Raji (cell line): Measurements from ENCODE around the gene CHODL.

ENCODE experiments used
- POLR2A ChIP-seq: IDR thresholded peaks from 2 replicates; pipeline ENCODE4 v1.6.1; 2011; ENCODE audit warnings: low read depth, low read length, control low read depth; ENCODE audit not compliant: insufficient read depth

CHODL gene

GRCh38 chr21:18244671-18245463 lies at the start of gene CHODL:
TSS of gene CHODL (plus strand) at chr21:18244833. CDS start at chr21:18245224, 391 bp downstream.
- no peak for TF ChIP-seq POLR2A

DNA sequence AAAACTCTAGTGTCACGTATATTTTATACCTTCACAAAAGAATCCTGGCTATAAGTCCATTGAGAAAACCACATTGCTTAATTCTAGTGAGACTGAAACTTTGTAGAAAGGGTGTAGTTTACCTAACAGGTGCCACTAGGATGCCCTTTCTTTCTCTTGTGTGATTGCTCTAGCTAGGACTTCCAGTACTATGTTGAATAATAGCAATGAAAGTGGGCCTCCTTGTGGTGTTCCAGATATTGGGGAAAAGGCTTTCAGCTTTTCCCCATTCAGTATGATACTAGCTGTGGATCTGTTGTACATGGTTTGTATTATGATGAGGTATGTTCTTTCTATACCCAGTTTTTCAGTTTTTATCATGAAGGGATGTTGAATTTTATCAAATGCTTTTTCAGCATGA lies 39.7 kb upstream of the CHODL start:
- no peak for TF ChIP-seq POLR2A

GRCh38 chr21:18218331-18218730 lies 26.3 kb upstream of the CHODL start:
- no peak for TF ChIP-seq POLR2A

DNA sequence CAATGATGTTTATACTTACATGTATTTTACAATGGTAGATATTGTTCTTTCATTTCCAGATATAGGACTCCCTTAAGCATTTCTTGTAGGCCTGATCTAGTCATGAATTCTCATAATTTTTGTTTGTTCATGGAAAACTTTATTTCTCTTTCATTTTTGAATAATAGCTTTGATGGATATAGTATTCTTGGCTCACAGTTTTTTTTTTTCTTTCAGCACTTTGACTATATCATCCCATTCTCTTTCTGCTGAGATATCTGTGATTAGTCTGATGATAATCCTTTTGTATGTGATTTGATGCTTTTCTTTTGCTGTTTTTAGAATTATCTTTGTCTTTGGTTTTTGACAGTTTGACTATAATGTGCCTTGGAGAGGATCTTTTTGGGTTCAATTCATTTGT lies 24.1 kb upstream of the CHODL start:
- no peak for TF ChIP-seq POLR2A

- TF ChIP-seq POLR2A, result no peak
Measured at GRCh38 chr21:18222346-18222745, 22.3 kb upstream of the CHODL start.

GRCh38 chr21:18228060-18228739 lies 16.4 kb upstream of the CHODL start:
- TF ChIP-seq POLR2A, result no peak

DNA sequence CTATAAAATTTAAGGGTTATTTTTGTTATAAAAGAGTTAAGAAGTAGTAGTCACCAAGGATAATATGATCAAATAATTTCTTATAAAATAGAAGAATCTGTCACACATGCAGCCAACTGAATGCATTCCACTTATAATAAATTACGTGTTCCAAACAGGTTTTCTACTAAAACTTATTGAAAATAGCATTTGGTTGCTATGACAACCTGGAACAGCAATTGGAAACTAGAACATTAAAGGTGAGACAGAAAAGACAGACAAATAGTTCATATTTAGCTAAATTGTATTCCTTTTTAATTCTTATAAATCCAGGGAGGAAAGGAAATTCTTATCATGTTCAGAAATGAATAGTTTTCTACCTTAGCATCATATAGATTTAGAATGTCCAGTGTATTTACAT lies 9.1 kb upstream of the CHODL start:
- TF ChIP-seq POLR2A, result no peak

DNA sequence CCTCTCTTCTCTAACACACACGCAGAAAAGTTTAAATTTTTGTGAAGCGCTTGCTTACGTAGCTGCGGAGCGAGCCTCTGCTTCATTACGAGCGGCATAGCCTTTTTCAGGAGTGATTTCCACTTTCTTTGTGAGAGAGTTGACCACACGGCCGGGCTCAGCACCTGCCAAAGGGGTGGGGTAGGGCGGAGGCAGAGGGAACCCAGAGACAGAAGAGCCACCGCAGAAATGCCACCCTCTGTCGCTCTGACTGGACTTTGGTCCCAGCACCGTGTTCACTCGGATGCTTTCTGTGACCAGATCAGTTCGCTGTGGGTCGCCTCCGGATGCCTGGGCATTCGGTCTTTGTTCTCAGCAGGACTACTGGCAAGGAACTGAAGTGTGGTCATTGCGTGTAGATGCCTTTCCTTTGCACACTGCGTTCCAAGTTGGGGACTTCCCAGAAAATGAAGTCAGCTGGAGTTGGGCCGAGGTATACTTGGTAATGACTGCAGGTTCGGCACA lies 883 bp downstream of the CHODL start:
- TF ChIP-seq POLR2A, result no peak

GRCh38 chr21:18248171-18248570 lies 3.5 kb downstream of the CHODL start:
- TF ChIP-seq POLR2A, result no peak

DNA sequence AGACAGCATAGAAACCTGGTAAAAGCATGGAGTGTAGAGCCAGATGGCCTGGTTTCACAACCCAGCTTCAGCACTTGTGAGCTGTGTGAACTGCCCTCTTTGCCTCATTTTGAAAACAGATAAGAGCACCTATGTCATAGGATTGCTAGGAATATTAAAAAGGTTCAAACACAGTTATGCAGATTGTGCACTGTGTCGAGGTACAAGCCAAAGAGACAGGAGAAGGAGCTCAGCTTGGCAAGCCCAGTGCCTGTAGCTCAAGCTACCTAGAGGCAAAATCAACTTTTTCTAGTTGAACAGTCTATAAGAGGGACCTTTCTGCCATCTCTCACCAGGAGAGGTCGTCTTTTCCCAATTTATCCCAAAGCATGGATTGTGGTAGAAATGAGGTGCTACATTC lies 5.0 kb downstream of the CHODL start:
- TF ChIP-seq POLR2A, result no peak

DNA sequence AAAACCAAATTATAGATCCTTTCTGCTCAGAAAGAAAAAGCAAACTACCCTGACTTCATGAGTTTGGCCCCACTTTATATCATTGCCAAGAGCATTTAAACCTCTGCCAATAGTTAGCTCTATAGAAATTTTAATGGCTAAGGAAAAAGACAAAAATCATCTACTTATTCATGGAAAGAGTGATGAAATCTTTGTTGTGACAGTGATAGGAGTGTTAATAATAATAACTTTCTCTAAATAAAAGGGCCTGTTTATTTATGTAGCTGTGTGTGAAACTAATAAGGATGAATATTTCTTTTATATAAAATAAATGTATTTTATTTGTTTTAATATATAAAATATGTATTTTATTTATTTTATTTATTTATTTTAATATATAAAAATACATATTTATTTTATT lies 6.4 kb downstream of the CHODL start:
- TF ChIP-seq POLR2A, result no peak

- no peak for TF ChIP-seq POLR2A
Measured at GRCh38 chr21:18252256-18252655, 7.6 kb downstream of the CHODL start.

DNA sequence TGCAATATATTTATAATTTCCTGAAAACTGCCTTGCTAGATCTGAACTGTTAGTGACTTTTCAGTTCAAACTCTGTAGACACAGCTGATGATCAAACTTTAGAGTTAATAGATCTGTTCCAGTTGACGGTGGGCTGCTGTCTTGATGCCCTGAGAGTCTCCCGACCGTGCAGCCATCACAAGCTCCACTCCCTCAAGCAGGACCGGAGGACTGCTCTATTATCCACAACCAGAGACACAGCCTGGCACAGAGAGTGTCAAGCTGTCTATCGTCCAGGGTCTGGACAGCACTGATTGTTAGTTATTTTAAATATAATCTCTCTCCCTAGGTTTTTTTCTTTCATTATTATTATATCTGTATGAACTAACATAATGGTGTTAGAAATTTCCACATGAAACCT lies 8.0 kb downstream of the CHODL start:
- no peak for TF ChIP-seq POLR2A

DNA sequence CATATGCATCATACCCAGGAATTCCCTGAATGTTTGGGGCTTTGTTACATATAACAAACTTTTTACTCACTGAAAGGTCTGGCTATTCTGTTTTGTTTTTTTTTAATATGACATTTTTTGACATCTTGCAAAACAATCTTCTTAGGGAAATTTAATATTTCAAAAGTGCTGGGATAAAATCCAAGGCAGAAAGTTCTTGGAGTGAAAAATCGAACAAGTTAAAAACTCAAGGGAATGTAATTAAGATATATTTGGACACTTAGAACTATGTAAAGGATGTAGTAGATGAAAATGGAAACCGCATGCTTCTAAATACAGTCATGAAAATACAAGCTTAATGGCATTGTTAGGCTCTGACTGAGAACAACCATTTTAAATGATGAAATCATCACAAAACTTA lies 8.6 kb downstream of the CHODL start:
- no peak for TF ChIP-seq POLR2A

DNA sequence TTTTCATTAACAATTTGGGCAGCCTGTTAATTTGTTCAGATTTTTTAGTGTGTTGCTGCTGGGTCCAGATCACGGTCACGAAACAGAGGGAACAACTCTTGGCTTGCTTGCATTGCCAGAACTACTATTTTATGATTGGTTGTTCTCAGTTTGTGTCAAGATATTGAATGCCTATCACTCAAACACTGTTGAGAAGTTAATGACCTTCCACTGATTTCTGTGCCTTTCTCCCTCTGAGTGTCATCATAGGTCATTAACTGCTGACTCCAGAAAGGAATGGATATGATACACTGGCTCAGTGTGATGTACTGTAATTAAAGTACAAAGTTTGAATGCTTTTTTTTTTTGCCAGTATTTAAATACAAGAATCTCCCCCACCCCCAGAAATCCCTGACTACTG lies 9.2 kb downstream of the CHODL start:
- no peak for TF ChIP-seq POLR2A

DNA sequence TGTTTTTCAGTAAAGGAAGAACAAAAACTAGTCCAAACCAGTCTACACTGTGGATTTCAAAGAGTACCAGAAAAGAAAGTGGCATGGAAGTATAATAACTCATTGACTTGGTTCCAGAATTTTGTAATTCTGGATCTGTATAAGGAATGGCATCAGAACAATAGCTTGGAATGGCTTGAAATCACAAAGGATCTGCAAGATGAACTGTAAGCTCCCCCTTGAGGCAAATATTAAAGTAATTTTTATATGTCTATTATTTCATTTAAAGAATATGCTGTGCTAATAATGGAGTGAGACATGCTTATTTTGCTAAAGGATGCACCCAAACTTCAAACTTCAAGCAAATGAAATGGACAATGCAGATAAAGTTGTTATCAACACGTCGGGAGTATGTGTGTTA lies 21.3 kb downstream of the CHODL start:
- TF ChIP-seq POLR2A, result no peak
